Neural progenitor cell (in vitro differentiated cells): Measurements from ENCODE around the gene HDC. TPM values are rescaled to one million over a fixed set of nuclear protein-coding genes. Genes with fewer than 3 reads are reported as not detected.

Experiments
- DNase-seq: peaks from one replicate; pipeline ENCODE4 v3.0.0-alpha.2; 2016; ENCODE audit warnings: low spot score
- H2AFZ ChIP-seq: fragments of 200-600 bp; sonication (generic); replicated peaks from 2 replicates; pipeline ENCODE4 v1.6.1; 2016; ENCODE audit warnings: antibody characterized with exemption
- H3F3A ChIP-seq: fragments of 200-600 bp; sonication (generic); 2 replicates; pipeline ENCODE4 v1.6.1; 2016; ENCODE audit warnings: antibody characterized with exemption, low read depth
- H3K27ac ChIP-seq: fragments of 200-600 bp; sonication (generic); 2 replicates; pipeline ENCODE4 v1.5.1; 2016; ENCODE audit warnings: mild to moderate bottlenecking
- H3K27me3 ChIP-seq: fragments of 200-600 bp; sonication (generic); 2 replicates; pipeline ENCODE4 v1.6.1; 2016; ENCODE audit warnings: mild to moderate bottlenecking, moderate library complexity
- H3K36me3 ChIP-seq: fragments of 200-600 bp; sonication (generic); 2 replicates; pipeline ENCODE4 v1.5.1; 2016
- H3K4me1 ChIP-seq: fragments of 200-600 bp; sonication (generic); 2 replicates; pipeline ENCODE4 v1.6.1; 2016; ENCODE audit warnings: mixed run types
- H3K4me2 ChIP-seq: fragments of 200-600 bp; sonication (generic); 2 replicates; pipeline ENCODE4 v1.6.1; 2016
- H3K4me3 ChIP-seq: fragments of 200-600 bp; sonication (generic); 2 replicates; pipeline ENCODE4 v1.5.1; 2016
- H3K79me2 ChIP-seq: fragments of 200-600 bp; sonication (generic); 2 replicates; pipeline ENCODE4 v1.6.1; 2016; ENCODE audit warnings: low read depth
- H3K9ac ChIP-seq: fragments of 200-600 bp; sonication (generic); 2 replicates; pipeline ENCODE4 v1.6.1; 2016
- H3K9me3 ChIP-seq: fragments of 200-600 bp; sonication (generic); 2 replicates; pipeline ENCODE4 v1.5.1; 2016; ENCODE audit warnings: low read depth
- H4K20me1 ChIP-seq: fragments of 200-600 bp; sonication (generic); 2 replicates; pipeline ENCODE4 v1.6.1; 2016; ENCODE audit warnings: low read depth
- H3K27ac Mint-ChIP-seq: 3 replicates; pipeline ENCODE4 v1.8.0; 2021; ENCODE audit warnings: mixed read lengths
- H3K27me3 Mint-ChIP-seq: 2 replicates; pipeline ENCODE4 v1.8.0; 2022; ENCODE audit warnings: low read depth, mild to moderate bottlenecking, inconsistent platforms, moderate library complexity, mixed read lengths; ENCODE audit not compliant: insufficient read depth
- H3K36me3 Mint-ChIP-seq: 3 replicates; pipeline ENCODE4 v1.8.0; 2021; ENCODE audit warnings: mixed read lengths
- H3K4me1 Mint-ChIP-seq: 3 replicates; pipeline ENCODE4 v1.8.0; 2021; ENCODE audit warnings: mixed read lengths
- H3K4me3 Mint-ChIP-seq: 3 replicates; pipeline ENCODE4 v1.8.0; 2021; ENCODE audit warnings: mild to moderate bottlenecking, moderate library complexity, mixed read lengths
- H3K9me3 Mint-ChIP-seq: 3 replicates; pipeline ENCODE4 v1.8.0; 2020; ENCODE audit warnings: mixed read lengths
- EZH2 ChIP-seq: fragments of 200-600 bp; sonication (generic); IDR thresholded peaks from 2 replicates; pipeline ENCODE4 v1.6.1; 2017; ENCODE audit warnings: antibody characterized with exemption, mild to moderate bottlenecking, moderate library complexity
- EZH2phosphoT487 ChIP-seq: fragments of 200-600 bp; sonication (generic); IDR thresholded peaks from 2 replicates; pipeline ENCODE4 v1.6.1; 2017; ENCODE audit warnings: antibody characterized with exemption
- total RNA-seq: library from RNA; depleted of rRNA; stranded (reverse); fragments of >200 nt; gene quantifications from 2 replicates; pipeline ENCODE4 v1.2.3, GENCODE V29; 2015; ENCODE audit warnings: low replicate concordance
- TF ChIP-seq, protein P1 (sequence below): fragments of 200-600 bp; sonication (generic); IDR thresholded peaks from 2 replicates; pipeline ENCODE4 v1.5.1; 2017; ENCODE audit warnings: antibody characterized with exemption, mild to moderate bottlenecking

Gene HDC
- total RNA-seq, 1 donor from 2014 or later = not detected

GRCh38 chr15:50281427-50281826 lies 15.9 kb upstream of the HDC start:
- no peak overlapping the region for H3K9ac ChIP-seq
- no peaks in the 10 kb centered on the region for H3F3A ChIP-seq
- no peak overlapping the region for H3K4me3 Mint-ChIP-seq
- H3K27ac Mint-ChIP-seq = no peak overlapping the region
- no peaks in the 10 kb centered on the region for H3K4me1 Mint-ChIP-seq
- no peak overlapping the region for H2AFZ ChIP-seq
- H3K79me2 ChIP-seq = no peaks in the 10 kb centered on the region
- no peak overlapping the region for H3K27ac ChIP-seq
- no peaks in the 10 kb centered on the region for H3K27me3 ChIP-seq
- DNase-seq = no peak
- H3K36me3 Mint-ChIP-seq = peaks cover 4% of the 10 kb centered on the region
- H3K9me3 ChIP-seq = no peaks in the 10 kb centered on the region
- no peak overlapping the region for H3K4me2 ChIP-seq
- TF ChIP-seq EZH2 (no peak), EZH2phosphoT487 (no peak)
- TF ChIP-seq, protein P1, sequence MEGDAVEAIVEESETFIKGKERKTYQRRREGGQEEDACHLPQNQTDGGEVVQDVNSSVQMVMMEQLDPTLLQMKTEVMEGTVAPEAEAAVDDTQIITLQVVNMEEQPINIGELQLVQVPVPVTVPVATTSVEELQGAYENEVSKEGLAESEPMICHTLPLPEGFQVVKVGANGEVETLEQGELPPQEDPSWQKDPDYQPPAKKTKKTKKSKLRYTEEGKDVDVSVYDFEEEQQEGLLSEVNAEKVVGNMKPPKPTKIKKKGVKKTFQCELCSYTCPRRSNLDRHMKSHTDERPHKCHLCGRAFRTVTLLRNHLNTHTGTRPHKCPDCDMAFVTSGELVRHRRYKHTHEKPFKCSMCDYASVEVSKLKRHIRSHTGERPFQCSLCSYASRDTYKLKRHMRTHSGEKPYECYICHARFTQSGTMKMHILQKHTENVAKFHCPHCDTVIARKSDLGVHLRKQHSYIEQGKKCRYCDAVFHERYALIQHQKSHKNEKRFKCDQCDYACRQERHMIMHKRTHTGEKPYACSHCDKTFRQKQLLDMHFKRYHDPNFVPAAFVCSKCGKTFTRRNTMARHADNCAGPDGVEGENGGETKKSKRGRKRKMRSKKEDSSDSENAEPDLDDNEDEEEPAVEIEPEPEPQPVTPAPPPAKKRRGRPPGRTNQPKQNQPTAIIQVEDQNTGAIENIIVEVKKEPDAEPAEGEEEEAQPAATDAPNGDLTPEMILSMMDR = no peak
- H4K20me1 ChIP-seq = no peaks in the 10 kb centered on the region
- no peaks in the 10 kb centered on the region for H3K9me3 Mint-ChIP-seq
- H3K27me3 Mint-ChIP-seq = peaks cover 2% of the 10 kb centered on the region
- H3K4me3 ChIP-seq = no peak overlapping the region
- peaks cover 4% of the 10 kb centered on the region for H3K36me3 ChIP-seq
- H3K4me1 ChIP-seq = no peaks in the 10 kb centered on the region

DNA sequence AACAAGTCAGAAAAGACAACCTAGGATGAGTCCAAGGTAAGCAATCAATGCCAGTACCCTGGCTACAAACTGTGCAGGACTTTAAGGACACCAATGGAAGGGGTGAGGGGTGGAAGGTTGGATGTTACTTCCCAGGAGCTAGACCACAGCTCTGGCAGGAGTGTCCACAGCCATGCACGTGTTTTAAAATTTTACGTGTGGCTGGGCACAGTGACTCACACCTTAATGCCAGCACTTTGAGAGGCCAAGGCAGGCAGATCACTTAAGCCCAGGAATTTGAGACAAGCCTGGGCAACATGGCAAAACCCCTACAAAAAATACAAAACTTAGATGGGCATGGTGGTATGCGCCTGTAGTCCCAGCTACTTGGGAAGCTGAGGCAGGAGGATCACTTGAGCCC lies 14.7 kb upstream of the HDC start:
- no peak overlapping the region for H3K9ac ChIP-seq
- H3K4me3 ChIP-seq = no peak overlapping the region
- H3K27me3 ChIP-seq = no peaks in the 10 kb centered on the region
- no peaks in the 10 kb centered on the region for H3K4me1 ChIP-seq
- H3K4me3 Mint-ChIP-seq = no peak overlapping the region
- H3K36me3 ChIP-seq = peaks cover 4% of the 10 kb centered on the region
- H4K20me1 ChIP-seq = no peaks in the 10 kb centered on the region
- H3K9me3 ChIP-seq = no peaks in the 10 kb centered on the region
- H3K4me1 Mint-ChIP-seq = no peaks in the 10 kb centered on the region
- no peak overlapping the region for H3K27ac Mint-ChIP-seq
- no peak overlapping the region for H2AFZ ChIP-seq
- H3F3A ChIP-seq = no peaks in the 10 kb centered on the region
- TF ChIP-seq EZH2 = no peak
- TF ChIP-seq, protein P1 = no peak
- H3K4me2 ChIP-seq = no peak overlapping the region
- no peak overlapping the region for H3K27ac ChIP-seq
- DNase-seq = no peak
- H3K27me3 Mint-ChIP-seq = peaks cover 2% of the 10 kb centered on the region
- peaks cover 4% of the 10 kb centered on the region for H3K36me3 Mint-ChIP-seq
- H3K9me3 Mint-ChIP-seq = no peaks in the 10 kb centered on the region
- H3K79me2 ChIP-seq = no peaks in the 10 kb centered on the region

DNA sequence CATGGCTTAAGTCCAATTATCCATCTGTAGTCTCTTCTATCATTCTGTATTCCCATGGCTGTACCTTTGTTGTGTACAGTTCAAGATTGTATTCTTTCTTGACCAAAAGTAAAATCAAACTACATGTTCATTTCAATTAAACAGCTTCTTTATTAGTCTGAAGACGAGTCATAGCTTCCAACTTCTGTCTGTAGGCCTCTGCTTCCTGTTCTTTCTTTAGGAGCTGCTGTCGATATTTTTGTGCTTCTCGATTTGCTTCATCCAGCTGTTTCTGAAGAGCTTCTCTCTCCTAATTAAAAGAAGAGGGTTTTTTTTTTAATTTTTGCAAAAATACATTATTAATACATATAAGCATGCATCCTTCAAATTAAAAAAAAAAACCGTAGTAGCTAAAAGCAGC lies 13.0 kb upstream of the HDC start:
- H3K4me3 ChIP-seq = no peak overlapping the region

More for the DNA sequence above, 13.0 kb upstream of the HDC start:
- no peak overlapping the region for H3K4me2 ChIP-seq
- H3K27ac ChIP-seq = no peak overlapping the region
- no peak overlapping the region for H2AFZ ChIP-seq
- H3F3A ChIP-seq = no peaks in the 10 kb centered on the region
- no peaks in the 10 kb centered on the region for H3K79me2 ChIP-seq
- Mint-ChIP-seq H3K4me3 (no peak overlapping the region), H3K27ac (no peak overlapping the region), H3K36me3 (peaks cover 4% of the 10 kb centered on the region), H3K4me1 (no peaks in the 10 kb centered on the region), H3K27me3 (peaks cover 2% of the 10 kb centered on the region), H3K9me3 (no peaks in the 10 kb centered on the region)
- no peaks in the 10 kb centered on the region for H3K27me3 ChIP-seq
- TF ChIP-seq EZH2 (no peak), EZH2phosphoT487 (no peak)
- TF ChIP-seq, protein P1 = no peak
- no peak for DNase-seq
- H3K4me1 ChIP-seq = no peaks in the 10 kb centered on the region
- H4K20me1 ChIP-seq = no peaks in the 10 kb centered on the region
- H3K36me3 ChIP-seq = peaks cover 4% of the 10 kb centered on the region
- no peaks in the 10 kb centered on the region for H3K9me3 ChIP-seq
- H3K9ac ChIP-seq = no peak overlapping the region
